Retinal pigment epithelial cell (primary cell): Measurements from ENCODE around the gene MAML1.

Experiments
- DNase-seq: peaks from one replicate; pipeline ENCODE4 v3.0.0-alpha.2; 2010; ENCODE audit warnings: low read depth
- H3K4me3 ChIP-seq: 2 replicates; pipeline ENCODE4 v1.5.1; 2011; ENCODE audit warnings: mild to moderate bottlenecking, low read length, control low read depth, moderate library complexity
- TF ChIP-seq, protein P1 (sequence below): conservative IDR thresholded peaks from 2 replicates; pipeline ENCODE4 v1.5.1; 2011; ENCODE audit warnings: low read depth, low read length, control low read depth, inconsistent platforms

Gene MAML1

GRCh38 chr5:179755022-179755421, 22.4 kb downstream of the MAML1 start:
- TF ChIP-seq, protein P1, sequence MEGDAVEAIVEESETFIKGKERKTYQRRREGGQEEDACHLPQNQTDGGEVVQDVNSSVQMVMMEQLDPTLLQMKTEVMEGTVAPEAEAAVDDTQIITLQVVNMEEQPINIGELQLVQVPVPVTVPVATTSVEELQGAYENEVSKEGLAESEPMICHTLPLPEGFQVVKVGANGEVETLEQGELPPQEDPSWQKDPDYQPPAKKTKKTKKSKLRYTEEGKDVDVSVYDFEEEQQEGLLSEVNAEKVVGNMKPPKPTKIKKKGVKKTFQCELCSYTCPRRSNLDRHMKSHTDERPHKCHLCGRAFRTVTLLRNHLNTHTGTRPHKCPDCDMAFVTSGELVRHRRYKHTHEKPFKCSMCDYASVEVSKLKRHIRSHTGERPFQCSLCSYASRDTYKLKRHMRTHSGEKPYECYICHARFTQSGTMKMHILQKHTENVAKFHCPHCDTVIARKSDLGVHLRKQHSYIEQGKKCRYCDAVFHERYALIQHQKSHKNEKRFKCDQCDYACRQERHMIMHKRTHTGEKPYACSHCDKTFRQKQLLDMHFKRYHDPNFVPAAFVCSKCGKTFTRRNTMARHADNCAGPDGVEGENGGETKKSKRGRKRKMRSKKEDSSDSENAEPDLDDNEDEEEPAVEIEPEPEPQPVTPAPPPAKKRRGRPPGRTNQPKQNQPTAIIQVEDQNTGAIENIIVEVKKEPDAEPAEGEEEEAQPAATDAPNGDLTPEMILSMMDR, result no peak
- no peak for DNase-seq
- H3K4me3 ChIP-seq, result no peak overlapping the region

DNA sequence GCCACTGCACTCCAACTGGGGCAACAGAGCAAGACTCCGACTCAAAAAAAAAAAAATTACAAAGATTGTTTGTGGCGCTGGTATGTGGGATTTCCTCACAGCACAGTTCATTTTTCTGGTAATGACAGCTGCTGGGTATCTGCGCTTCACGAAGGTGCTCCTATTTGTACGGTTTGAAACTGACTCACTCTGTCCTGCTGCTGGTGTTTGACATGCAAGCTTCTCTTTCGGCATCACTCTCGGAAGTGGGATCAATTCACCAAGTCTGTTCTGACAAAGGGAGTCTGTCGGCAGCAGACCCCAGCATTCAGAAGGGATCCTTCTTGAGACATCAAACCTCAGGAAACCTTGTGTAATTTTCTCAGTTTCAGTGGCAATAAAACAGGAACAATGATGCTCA, 26.3 kb downstream of the MAML1 start:
- no peak for DNase-seq
- H3K4me3 ChIP-seq, result no peak overlapping the region
- TF ChIP-seq, protein P1, result no peak

- no peak overlapping the region for H3K4me3 ChIP-seq
- no peak for DNase-seq
- TF ChIP-seq, protein P1, result no peak
Observed at GRCh38 chr5:179759581-179760551, 27.2 kb downstream of the MAML1 start.

DNA sequence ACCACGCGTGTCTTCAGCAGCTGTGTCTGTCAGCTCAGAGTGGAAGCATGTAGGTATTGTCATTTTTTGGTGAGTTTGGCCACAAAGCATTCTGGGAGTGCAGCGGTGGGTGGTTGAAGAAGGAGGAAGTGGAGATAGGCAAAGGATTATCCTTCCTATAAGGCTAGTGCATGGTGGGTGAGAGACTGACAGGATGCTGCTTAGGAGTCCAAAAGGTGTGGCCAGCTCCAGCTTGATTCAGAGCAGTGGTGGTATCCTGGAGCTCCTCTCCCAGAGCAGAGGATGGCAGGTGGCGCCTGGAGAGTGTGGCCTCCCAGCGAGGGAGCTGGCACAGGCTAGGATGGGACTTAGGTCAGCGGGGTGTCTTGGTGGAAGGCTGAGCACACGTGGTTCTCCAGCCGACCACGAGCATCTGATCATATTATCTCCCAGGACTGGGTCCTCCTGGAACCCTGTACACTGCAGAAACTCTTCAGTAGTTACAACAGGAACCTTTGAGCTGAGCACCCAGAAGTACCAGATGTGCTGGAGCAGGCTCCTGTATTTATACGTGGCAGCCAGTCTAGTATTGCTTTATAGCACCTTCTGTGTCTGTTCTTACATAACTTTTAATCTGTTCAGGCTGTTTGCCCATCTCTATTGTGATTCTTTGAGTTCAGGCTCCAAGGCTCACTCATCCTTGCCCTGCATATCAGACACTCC, 29.6 kb downstream of the MAML1 start:
- no peak for DNase-seq
- TF ChIP-seq, protein P1, result no peak
- no peak overlapping the region for H3K4me3 ChIP-seq

GRCh38 chr5:179762781-179763176, 30.2 kb downstream of the MAML1 start:
- DNase-seq, result no peak
- no peak overlapping the region for H3K4me3 ChIP-seq
- TF ChIP-seq, protein P1, result no peak

GRCh38 chr5:179763215-179763945, 30.8 kb downstream of the MAML1 start:
- TF ChIP-seq, protein P1, result peak; percentile 94
- H3K4me3 ChIP-seq, result no peak overlapping the region
- peak; percentile 77 for DNase-seq
